NCI-H446 (cell line): ENCODE data around the gene EPS8.
"Not testable (repeated sequence)": the region's sequence is repeated elsewhere in the genome, so short reads cannot be mapped to it uniquely, and the experiment has no call there.

ENCODE experiments used
- DNase-seq, 2 experiments: peaks; one replicate each; lab custom pipeline; 2025; lab: John Stamatoyannopoulos, UW

The EPS8 gene

DNA sequence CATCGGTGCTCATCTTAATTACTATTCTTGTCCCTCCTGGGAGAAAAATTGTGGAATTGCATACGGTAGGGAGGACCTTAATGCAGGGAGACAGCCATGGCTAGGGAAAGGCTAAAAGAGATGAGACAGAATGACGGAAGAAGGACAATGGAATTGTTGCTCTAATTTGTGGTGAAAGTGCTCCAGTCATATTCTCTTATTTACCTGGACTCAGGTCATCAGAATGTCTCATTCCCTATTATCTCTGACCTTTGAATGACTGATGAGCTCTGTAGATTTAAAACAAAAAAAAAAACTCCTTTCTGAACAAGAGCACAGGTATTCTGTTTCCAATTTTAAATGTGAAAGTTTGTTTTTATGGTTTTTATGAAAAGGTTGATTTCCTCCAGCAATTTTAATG is 8.6 kb upstream of the EPS8 start:
- no peak for DNase-seq

DNA sequence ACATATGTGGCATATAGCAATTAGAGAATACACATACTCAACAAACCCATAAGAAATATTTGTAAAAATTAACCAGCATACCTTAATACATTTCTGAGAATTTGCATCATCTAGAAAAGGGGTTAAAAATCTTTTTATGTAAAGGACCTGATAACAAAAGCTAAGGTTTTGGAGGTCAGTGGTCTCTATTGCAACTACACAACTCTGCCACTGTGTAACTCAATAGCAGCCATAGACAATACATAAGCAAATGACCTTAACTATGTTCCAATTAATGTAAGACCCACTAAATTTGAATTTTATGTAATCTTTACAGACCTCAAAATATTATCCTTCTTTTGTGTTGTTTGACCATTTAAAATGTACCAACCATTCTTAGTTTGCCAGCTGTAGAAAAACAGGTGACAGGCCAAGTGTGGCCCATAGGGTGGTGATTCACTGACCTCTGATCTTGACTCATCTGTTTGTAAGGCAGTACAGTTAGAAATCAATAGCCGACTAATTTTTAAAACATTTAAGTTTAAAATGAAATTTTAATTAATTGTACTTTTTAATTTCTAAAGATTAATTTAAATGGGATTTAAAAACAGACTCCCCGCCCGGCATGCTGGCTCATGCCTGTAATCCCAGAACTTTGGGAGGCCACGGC is 7.4 kb upstream of the EPS8 start:
- no peak for DNase-seq

DNA sequence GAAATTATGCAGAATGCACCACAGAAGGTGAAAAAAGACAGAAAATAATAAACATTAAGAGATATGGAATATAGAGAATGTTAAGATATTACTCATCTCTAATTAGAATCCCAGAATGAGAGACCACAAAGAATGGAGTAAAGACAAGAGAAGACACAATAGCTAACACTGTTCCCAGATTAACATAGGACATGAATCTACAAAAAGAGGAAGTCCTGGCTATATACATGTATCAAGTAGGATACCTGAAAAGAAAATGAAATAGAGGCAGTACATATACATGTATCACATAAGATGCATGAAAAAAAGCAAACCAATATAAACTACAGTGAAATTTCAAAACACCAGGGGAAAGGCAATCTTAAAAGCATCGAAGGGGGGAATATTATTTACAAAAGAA is 5.6 kb upstream of the EPS8 start:
- no peak for DNase-seq

DNA sequence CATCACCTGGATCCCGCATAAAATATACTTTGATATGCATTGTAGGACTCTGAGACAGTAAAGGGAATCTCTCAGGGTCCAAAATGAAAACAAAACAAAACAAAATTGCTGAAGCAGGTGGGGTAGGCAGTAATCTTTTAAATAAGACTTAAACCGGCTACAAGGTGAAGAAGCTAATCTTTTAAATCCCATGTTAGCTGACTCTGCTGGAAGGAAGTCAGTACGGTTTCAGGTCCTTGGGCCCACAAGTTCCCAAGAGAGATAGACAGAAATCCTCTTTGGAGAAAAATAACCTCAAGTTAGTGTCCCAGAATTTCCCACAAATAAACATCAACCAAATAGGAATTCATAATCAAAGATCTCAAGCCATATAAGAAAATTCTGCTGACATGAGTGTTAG is 5.0 kb upstream of the EPS8 start:
- DNase-seq, result no peak

DNA sequence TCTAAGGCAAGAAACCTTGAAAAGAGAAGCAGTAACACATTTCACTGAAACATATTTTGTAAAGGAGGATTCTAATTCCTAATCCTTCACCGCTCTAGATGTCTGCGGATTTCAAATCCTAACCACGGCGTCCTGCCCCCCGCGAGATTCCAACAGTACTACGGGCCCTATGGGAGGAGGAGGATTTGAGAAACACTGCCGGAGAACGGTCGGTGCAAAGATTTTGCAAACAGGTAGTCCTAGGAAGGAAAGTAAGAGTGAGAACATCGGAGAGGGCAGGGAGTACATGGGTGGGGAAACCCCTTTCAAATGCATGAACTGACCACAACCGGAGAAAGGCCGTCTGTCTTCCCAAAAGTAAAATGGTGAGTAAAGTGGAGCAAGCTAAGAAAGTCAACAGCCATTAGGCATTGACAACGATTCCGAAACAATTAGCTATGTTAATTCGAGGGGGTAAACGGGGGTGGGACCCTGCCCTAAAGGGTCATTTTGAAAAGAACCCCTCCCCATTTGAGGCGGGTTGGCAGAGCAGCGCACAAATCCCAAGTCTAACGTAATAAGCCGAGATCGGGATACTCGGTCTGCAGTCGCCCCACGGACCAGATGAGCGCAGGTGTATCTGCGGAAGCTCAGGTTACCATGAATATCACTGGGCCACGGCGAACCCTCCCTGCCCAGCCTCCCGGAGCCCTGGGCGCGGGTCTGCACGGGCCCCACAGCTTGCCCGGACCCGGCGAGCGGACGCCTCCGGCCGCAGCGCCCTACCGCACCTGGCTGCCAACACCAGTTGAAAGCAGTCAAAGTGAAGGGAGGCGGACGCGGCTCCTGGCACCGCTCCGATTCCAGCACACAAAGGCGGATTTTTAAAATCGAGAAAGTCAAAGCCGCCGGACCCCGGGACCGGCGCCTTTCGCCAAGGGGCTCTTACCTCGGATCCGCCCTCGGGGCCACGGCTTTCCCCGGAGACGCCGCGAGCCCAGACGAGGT is 662 bp downstream of the EPS8 start:
- DNase-seq, result no peak

DNA sequence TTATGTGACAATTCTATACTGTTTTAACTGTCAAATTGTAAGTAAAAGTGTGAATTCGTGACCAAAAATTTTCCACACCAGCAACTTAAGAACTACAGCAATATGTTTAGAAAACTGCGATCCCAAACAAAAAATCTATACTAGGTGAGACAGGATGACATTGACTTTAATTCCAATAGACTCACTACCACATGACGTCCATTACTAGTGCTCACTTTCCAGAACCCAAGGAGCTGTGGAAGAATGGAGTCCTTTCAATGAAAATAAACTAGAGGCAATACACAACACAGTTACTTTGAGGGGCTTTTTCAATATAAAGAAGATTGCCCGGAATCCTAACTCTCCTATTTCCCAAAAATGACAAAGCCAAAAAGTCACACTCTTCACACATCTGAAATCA is 1.4 kb downstream of the EPS8 start:
- no peak for DNase-seq

DNA sequence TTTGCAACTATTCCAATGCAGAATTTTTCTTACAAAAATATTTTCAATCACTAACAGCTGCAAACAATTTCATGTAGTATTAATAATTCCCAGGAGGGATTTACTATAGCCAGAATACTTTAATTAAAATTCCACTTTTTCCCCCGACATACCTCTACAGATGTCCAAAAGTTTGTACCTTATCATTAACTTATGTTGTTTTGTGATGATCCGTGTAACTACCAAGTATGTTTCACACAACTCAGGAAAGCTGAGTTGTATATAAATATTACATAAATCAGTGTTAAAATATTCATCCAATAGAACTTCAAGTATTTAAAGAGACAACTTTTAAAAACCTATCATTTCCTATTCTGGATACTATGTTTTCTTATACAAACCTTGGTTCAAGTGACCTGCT is 2.4 kb downstream of the EPS8 start:
- no peak for DNase-seq

DNA sequence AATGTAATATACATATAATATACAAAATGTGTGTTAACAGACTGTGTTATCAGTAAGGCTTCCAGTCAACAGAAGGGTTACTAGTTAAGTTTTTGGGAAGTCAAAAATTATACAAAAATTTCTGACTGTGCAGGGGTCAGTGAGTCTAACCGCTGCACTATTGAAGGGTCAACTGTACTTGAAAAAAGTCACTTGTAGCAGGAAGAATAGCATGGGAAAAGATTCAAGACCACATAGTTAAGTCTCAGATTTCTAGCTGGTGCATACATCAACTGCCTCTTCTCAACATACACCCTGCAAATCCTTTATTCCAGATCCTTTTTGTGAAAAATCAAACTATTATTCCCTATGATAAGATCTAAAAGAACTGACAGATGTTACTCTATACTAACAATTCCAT is 5.9 kb downstream of the EPS8 start:
- no peak for DNase-seq

DNA sequence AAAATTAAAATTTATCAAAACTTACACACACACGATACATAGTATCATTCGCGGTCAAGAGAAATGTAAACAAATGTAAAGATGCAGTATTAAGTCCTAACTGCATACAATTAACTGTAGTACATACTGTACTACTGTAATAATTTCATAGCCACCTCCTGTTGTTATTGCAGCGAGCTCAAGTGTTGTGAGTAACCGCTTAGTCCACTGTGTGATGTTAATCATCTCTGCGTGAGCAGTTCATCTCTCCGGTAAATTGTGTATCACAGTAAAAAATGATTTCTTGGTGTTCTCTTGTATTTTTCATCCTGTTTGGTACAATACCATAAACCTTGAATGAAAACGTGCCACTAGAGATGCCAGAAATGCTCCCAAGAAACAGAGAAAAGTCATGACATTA is 6.5 kb downstream of the EPS8 start:
- no peak for DNase-seq

DNA sequence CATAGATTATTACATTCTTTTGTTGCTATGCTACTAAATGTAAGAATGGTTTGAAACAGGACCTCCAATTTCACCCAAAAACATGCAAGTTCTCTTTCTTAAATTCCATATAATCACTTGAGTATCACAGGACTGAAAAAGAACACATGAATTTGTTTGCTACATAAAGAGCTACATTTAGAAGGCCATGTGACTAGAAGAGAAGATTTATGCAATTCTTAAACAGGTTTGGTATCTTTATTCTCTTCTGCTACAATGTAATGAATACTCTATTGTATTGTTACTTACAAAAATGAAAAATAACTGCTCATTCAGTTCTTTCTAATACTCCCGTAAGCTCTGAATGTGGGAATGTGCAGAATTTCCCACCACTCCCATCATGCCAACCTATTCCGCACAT is 9.3 kb downstream of the EPS8 start:
- DNase-seq, result no peak

DNA sequence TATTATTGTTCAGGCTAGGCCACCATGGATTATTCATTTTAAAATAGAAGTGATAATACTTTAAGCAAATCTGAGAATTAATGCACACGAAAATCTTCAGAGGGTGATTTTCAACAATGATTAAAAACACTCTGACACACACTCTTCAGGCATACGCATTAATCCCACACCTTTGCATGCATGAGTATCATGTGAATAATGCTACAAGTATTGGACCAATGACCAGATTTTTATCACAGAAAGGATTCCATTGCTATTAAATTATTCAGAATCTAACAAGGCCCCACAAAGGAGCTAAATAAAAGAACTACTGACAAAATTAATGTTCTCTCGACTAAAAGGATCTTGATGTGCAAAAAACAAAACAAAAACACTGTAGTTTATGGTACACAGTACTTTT is 11.1 kb downstream of the EPS8 start:
- DNase-seq, result no peak

DNA sequence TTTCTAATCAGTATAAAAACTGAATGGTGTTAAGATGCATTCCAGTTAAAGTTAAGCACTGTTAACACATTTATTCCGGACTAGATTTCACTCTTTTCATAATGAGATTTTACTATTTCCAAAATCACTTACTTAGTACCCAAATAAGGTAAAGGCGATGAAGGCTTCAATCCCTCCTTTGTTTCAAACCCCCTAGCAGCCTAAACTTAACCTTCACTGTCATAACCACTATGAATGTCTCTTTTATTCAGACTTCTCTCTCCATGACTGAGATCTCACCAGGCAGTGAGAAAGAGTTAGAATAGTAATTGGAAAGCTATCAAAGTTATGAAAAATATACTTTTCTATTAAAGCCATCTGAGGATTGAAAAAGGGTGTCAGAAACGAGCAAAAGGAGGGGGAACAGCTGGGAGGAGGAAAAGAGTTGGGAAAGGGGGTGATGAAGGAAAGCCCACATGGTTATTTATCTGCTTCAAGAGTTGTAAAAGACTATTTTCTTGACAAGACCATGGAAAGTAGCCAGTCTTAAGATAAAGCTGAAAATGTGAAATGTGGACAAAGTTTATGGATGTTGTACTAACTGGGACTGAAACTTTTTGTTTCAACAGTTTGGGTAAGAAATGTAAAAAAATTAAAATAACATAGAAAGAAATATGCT is 11.7 kb downstream of the EPS8 start:
- no peak for DNase-seq

DNA sequence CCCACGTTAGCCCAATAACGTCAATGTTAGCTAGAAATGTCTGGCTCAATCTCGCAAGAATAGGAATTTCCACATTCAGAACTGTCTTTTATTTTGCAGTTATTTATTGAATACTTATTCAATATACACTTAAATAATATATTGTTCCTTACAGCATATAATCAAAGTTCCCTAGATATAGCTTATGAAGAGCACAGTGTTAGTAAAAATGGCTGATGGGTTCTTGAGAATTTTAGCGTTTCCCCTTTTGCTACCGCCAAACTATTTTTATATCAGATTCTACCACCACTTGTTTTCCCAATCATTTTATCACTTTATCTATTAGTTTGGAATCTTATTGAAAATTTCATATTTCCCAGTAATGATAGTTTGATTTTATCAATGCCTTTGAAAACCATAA is 12.7 kb downstream of the EPS8 start:
- no peak for DNase-seq

DNA sequence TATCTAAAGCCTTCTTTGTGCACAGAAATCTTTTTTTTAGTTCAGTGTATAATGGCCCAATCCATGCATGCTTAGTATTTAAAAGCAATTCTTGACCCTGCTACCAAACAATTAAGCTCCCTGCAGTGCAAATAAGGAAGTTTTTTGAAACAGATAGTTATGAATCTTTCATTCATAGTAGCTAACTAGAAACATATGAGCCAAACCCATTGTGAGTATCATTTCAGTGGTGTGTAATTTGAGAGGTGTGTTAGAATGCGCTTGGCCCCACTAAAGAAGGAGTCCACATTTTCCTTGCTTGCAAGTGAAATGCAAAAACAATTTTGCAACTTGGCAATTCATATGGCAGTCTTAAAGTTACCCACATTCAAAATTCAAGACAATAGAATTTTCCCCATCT is 14.4 kb downstream of the EPS8 start:
- no peak for DNase-seq

DNA sequence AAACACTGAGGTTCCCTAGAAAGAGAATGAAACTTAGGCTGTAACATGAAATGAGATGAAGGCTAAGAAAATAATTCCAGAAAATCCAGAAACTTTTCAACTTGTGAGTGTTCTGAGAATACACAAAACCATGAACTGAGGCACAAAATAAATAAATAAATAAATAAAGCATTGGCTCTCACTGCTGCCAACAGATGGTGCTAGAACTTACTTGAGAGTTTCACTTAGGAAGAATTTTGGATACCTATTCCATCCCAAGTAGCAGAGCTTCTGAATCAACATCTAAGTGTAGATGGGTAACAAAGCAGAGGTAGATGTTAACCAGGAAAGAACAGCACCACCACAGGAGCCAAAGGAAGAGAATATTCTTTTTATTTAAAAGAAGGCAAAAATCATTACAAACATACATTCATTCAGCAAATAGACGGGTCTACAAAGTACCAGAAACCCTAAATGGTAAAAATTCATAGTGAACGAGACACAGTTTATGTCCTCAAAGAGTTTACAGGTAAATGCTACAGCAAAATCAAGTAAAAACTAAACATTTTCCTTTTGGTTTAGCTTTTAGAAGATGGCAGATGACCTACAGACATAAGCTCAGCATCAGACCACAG is 16.7 kb downstream of the EPS8 start:
- peak in 1 of 2 experiments; percentile 11 for DNase-seq

DNA sequence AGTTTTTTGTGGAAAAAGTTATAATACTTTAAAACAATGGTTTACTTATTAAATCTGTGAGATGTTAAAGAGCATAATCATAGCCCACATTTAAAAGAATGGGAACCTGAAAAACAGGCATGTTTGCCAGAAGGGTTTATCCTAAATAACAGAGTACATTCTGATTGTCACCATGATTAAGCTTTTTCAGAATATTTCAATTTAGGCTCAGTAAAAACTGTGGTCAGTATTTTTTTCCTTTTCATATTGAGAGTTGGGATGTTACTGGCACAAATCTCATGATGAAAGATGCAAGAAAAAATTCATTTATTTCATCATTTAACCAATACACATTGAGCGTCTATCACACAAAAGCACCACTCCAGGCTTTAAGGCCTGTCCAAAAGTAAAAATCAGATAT is 18.6 kb downstream of the EPS8 start:
- DNase-seq, result no peak

DNA sequence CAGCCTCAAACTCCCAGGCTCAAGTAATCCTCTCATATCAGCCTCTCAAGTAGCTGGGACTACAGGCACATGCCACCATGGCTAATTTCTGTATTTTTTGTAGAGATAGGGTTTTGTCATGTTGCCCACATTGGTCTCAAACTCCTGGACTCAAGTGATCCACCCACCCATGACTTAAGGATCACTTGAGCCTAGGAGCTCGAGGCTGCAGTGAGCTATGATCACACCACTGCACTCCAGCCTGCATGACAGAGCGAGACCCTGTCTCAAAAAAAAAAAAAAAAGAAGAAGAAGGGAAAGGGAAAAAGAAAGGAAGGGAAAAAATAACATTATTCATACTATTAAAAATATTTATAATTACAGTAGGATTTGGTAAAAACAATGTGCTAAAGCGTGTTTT is 19.2 kb downstream of the EPS8 start:
- no peak for DNase-seq

DNA sequence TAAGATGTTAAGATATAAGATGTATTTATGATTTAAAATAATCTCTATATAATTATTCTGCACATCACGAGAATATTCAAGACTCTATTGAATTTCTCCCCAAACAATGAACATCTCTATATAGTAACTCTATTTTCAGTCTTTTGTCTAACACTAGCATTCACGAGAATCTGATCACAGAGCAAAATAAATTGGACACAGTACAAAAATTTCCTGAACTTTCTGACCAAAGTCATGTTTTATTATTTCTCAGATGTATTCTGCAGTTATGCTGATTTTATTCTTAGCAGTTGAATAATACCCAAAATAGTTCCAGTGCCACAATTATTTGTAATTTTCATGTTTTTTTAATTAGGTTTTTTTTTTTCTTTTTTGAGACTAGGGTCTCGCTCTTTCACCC is 19.6 kb downstream of the EPS8 start:
- no peak for DNase-seq

DNA sequence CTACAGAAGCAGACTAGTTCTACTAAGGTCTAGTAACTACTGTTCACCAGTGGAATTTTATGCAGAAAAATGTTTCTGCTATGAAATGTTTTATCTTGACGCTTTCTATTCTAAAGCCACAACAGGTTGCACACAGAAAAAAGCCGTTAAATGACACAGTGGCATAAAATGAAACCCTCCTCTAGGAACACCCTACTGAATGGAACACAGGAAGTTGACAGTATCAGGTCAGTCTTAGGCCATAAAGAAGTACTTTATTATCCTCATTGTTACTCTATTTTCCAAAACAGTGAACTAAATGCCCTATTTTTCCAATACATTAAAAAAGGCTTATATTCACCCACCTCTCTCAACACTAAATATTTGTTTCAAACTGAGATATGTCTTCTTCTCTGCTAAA is 21.9 kb downstream of the EPS8 start:
- DNase-seq, result no peak

DNA sequence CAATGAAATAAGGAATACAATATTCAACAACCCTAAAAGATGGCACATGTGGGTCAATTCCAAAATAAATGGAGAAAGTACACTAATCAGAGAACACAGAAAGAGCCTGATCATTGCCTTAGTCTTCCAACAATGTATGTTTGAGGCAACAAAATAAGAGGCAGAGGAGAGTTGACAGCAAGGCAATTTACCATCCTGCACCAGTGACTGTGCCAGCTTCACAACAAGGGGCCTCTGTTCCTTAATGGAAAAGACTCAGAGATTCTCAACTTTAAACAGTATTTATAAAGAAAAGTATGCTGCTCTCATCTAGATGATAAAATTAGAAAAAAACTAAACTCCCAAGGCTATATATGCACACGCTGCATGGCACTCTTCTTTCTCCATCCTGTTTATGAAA is 25.9 kb downstream of the EPS8 start:
- DNase-seq, result no peak

DNA sequence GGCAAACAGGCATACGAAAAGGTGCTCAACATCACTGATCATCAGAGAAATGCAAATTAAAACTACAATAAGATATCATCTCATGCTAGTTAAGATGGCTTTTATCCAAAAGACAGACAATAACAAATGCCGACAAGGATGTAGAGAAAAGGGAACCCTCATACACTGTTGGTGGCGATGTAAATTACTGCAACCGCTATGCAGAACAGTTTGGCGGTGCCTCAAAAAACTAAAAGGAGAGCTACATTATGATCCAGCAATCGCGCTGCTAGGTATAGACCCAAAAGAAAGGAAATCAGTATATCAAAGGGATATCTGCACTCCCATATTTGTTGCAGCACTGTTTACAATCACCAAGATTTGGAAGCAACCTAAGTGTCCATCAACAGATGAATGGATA is 27.0 kb downstream of the EPS8 start:
- DNase-seq, result not testable (repeated sequence)

DNA sequence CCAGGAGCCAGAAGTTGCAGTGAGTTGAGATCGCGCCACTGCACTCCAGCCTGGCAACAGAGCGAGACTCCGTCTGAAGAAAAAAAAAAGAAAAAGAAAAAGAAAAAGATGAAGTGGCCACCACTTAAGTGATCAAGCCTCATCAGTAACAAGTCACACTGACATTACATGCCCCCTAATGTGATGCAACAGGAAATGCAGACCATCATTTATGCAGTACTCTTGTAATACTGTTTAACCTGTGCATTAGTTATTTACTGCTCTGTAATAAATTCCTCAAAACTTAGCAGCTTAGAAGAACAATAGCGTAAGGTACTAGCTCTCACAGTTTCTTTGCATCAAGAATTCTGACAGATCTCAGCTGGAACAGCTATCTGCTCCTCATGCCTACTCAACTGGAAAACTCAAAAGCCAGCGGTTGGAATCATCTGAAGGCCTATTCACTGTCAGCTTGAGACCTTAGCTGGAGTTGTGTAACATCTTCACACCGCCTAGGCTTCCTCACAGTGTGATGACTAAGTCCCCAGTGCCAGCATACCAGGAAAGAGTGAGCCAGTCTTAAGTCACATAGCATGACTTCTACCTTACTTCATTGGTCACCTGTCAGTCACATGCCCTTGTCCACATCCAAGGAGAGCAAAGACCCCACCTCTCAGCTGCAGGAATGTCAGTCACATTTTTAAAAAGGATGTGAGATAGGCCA is 31.5 kb downstream of the EPS8 start:
- DNase-seq, result no peak
